GM12872 (cell line): ENCODE measurements around the gene SYNPO.
A peak's percentile ranks its signal among the peaks of the same experiment; 100 is the strongest.

Experiments used
- CTCF ChIP-seq: IDR thresholded peaks from 3 replicates; pipeline ENCODE4 v1.5.1; 2011; ENCODE audit warnings: low read depth, mild to moderate bottlenecking, low read length, moderate library complexity; ENCODE audit not compliant: insufficient read depth

The SYNPO gene

GRCh38 chr5:150676578-150676977, 36.1 kb downstream of the SYNPO start:
- TF ChIP-seq CTCF = no peak

DNA sequence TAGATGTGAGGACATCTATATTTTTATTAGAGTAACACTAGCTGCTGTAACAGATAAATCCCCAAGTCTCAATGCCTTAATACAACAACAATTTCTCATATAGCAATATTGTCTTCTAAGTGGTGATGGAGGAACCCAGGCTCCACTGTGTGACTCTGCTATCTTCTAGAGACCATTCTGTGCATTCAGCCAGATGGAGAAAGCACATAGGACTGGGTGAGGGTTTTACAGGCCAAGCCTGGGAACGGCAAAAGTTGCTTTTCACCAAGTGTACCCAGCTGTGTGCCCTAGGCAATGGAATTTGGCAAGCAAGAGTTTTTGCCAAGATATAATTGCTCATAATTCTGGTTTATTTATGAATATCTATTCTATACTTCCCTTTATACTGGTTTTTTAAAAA, 48.7 kb downstream of the SYNPO start:
- TF ChIP-seq CTCF = no peak

- TF ChIP-seq CTCF = no peak
Measured at GRCh38 chr5:150690760-150691159, 50.3 kb downstream of the SYNPO start.

GRCh38 chr5:150692276-150692675, 51.8 kb downstream of the SYNPO start:
- TF ChIP-seq CTCF = no peak

DNA sequence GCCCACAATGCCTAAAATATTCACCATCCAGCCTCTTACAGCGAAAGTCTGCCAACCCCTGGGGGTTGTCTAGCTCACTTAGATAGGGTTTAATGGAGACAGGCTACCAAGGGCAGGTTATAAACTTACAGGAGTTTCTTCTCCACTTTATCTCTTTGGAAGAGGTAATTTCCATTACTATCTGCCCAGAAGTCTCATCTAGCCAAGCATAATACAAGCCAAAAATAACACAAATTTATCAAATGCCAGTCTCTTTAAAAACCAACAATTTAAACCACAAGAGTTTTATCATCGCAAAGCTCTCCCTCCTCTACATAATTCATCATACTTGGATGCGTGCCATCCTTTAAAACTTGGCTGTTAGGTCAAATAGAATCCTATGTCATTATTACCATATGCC, 54.2 kb downstream of the SYNPO start:
- no peak for TF ChIP-seq CTCF

DNA sequence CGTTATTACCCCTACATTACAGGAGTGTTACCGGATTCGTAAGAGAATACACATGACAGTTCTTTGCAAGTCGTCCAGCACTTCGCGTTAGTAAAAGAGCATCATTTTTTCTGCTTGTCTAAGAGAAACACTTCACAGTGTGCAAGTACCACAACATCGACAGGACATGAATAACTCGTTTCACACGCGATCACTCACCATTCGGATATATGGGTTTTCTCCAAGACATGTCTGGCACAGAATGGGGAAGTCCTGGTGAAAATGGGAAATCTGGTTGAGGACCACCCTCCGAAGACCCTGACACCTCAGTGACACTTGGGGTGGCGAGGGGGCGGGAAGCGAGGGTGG, 59.8 kb downstream of the SYNPO start:
- no peak for TF ChIP-seq CTCF

DNA sequence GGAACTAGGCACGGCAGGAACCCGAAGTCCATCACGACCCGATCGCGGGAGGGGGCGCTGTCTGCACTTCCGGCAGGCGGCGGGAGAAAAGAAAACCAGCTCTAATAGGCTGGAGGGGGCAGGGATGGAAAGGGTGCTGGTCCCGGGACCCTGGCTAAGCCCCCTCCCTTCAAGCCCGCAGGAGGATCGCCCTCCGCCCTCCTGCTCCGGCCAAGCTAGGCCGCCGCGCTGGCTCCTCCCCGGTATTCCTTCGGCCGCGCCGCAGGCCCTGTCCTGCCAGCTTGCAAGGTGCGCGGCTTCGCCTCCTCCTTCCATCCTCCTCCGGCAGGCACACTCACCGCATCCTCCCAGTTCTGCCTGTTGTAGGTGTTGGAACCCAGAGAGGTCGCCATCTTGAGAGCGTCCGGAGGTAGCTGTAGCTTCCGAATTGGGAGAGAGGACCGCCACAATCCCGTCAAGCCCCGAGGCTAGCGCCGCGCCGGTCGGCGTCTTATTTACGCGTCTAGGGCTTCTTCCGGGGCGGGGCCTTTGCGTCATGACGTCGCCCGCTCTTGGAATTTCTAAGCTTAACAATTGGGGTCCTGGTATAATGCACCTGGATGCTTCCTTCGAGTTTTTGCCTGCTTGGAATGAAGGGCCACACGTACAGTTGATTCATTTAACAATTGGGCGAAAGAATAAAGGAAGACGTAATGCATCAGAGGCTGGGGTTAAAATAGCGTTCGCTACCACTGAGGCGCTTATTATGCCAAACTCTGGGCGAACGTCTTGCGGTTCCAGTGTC, 60.3 kb downstream of the SYNPO start, which contains the start of gene RBM22:
RBM22 (minus strand) TSS at position 469 of the 784 bp plus-strand sequence; CDS start at position 392, 77 bp downstream.
- TF ChIP-seq CTCF = peak; percentile 70; the same call in 2 of the 3 replicates
